Measurements from ENCODE around the gene ABAT.
"Not testable (repeated sequence)": the region's sequence is repeated elsewhere in the genome, so short reads cannot be mapped to it uniquely, and the experiment has no call there.

The ABAT gene

DNA sequence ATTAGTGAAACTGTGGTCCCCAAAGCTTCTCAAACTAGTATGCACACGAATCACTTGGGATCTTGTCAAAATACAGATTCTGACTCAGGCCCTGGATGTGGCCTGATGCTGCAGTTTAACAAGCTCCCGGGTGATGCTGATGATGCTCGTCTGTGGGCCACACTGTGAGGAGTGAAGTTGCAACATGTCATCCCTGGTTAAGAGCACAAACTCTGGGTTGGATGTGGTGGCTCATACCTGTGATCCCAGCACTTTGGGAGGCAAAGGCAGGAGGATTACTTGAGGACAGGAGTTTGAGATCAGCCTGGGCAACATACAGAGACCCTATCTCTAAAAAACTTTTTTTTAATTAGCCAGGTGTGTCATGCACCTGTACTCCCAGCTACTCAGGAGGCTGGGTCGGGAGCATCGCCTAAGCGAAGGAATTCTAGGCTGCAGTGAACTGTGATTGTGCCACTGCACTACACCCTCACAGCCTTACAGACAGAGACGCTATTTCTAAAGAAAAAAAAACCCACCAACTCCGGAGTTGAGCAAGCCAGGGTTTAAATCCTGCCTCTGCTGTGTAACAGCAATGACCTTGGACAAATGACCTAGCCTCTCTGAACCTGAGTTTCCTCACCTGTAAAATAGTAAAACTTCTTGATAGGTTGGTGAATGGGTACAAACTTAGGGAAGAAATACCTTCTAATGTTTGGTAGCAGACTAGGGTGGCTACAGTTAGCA lies 24.4 kb upstream of the ABAT start:
- no peak for DNase-seq

DNA sequence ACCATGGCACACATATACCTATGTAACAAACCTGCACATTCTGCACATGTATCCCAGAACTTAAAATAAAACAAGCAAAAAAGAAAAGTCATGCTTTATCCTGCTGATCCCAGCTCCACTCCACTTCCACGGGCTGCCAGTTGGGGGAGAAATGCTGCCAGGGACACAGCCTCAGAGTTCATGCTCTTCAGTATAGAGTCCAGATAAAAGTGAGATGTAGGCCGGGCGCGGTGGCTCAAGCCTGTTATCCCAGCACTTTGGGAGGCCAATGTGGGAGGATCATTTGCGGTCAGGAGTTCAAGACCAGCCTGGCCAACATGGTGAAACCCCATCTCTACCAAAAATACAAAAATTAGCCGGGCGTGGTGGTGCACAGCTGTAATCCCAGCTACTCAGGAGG lies 22.5 kb upstream of the ABAT start:
- not testable (repeated sequence) for DNase-seq

GRCh38 chr16:8655184-8655717 lies 19.2 kb upstream of the ABAT start:
- DNase-seq, result no peak

- DNase-seq, result no peak
Observed at GRCh38 chr16:8656376-8656775, 18.0 kb upstream of the ABAT start.

DNA sequence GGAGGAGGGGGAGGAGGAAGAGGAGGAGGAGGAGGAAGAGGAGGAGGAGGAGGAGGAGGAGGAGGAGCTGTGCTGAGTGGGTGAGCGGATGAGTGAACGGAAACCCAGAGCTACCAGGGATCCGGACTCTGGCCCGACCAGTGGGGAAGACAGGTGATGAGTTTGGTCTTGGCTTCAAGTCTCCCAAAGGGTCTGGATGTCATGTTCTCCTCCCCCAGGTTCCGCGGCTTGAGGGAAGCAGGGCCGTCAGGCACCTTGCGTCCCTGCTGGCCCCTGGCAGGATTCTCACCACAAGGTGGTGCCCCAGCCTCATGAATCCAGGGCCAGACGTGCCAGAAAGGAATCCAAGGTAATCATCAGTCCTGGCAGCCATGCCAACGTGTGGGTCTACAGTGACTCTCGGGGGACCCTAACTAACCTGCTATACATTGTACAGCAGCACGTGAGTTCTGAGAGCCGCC lies 13.5 kb upstream of the ABAT start:
- peak; percentile 85 for DNase-seq

GRCh38 chr16:8661703-8662102 lies 12.7 kb upstream of the ABAT start:
- no peak for DNase-seq

DNA sequence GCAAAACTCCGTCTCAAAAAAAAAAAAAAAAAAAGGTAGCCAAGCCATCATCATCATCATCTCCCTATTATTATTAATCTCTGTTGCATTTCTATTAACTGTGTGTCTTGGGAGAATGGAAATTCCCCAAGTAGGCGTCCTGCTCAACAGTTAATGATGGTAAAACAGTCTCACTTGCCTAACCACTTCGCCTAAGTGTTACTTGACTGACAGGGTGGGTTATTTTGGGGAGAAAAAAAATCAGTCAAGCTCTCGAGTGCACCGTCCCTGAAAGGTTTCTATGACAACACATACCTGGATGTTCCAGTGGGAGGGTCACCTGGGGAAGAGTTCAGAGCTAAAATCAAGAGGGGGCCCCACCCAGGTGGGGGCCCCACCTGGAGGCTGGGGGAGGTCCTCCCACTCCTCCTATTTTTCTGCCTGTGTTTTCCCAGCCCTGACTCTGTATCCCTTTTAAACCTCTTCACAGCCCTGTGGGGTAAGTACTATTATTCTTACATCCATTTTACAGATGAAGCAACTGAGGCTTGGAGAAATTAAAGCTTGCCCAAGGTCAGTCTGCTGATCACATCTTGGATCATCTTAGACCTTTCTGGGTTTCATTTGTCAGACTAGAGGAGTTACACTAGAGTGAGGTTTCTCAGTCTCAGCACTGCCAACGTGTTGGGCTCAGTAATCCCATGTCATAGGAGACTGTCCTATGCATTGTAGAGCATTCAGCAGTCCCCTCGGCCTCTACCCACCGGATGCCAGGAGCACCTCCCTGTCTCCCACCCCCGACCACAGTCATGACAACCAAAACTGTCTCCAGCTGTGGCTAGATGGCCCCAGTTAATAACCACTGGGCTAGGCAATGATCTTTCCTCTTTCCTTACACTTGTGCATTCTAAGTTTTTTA lies 11.0 kb upstream of the ABAT start:
- no peak for DNase-seq

- no peak for DNase-seq
Observed at GRCh38 chr16:8665529-8665928, 8.9 kb upstream of the ABAT start.

DNA sequence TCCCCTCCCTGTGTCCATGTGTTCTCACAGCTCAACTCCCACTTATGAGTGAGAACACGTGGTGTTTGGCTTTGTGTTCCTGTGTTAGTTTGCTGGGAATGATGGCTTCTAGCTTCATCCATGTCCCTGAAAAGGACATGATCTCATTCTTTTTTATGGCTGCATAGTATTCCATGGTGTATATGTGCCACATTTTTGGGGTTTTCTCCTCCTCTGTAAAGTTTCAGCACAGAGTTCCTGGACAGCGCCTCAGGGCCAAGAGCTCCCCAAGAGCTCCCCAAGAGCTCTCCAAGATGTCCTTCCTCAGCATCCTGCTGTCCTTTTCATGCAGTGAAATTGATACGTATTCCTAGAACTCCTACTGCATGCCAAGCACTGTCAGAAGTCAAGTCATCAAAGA lies 6.9 kb upstream of the ABAT start:
- DNase-seq, result no peak

- DNase-seq, result peak; percentile 55
Observed at GRCh38 chr16:8668113-8668512, 6.3 kb upstream of the ABAT start.

- DNase-seq, result no peak
Observed at GRCh38 chr16:8669481-8669880, 4.9 kb upstream of the ABAT start.

DNA sequence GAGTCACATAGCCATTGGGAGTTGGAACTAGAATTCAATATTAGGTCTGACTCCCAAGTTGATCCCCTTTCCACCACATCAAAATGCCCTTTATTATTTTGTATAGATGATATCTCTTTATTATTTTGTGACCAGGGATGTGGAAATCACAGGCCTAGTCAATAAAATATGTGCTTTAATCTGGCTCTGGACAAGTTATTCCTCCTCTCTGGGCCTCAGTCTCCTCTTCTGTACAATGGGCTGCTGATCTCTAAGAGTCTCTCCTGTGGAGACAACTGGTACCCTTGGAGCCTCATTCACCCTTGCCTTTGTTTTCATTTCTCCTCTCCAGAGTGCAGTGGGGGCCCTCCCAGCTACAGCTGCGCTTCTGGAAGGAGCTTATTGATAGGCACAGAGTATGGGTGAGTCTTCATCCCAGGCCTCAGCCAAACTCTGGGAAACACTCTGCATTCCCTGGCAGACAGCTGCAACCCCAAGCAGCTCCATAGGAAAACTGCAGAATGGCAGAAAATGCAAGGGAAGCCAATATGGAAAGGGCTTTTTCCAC lies 4.3 kb upstream of the ABAT start:
- no peak for DNase-seq

DNA sequence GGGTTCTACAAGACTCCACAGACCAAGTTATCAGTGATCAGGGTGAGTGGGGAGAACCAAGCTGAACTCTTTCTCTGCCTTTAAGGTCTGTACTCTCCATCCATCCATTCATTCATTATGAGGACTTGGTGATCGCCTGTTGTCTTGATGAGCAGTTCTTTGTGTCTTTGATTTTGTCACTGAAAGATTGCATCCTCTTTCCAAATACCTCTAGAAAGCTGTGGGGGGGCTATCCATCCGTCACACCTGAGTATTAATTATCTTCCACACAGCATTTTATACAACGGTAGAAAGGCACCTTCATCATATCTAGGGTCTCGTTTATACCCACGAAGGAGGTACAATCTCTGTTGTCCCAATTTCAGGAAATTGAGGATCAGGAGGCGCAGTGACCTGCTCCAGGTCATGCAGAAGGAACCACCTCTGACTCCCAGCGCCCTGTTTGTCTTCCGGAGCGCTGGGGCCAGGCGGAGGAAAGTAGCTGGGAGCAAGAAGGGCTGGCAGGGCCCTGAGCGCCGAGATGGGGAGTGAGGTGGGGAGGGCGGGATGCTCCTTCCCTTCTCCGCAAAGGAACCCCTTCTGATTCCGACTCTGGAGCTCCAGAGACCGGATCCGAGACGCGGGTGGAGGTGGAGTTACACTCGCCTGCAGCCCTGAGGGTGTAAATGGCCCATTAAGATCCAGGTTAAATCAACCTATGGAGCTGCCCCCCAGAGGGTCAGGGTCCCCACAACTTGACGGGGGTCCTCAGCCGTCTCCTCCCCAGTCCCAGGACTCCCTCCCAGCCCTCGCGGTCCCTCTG lies 605 bp upstream of the ABAT start:
- peak; percentile 62 for DNase-seq

DNA sequence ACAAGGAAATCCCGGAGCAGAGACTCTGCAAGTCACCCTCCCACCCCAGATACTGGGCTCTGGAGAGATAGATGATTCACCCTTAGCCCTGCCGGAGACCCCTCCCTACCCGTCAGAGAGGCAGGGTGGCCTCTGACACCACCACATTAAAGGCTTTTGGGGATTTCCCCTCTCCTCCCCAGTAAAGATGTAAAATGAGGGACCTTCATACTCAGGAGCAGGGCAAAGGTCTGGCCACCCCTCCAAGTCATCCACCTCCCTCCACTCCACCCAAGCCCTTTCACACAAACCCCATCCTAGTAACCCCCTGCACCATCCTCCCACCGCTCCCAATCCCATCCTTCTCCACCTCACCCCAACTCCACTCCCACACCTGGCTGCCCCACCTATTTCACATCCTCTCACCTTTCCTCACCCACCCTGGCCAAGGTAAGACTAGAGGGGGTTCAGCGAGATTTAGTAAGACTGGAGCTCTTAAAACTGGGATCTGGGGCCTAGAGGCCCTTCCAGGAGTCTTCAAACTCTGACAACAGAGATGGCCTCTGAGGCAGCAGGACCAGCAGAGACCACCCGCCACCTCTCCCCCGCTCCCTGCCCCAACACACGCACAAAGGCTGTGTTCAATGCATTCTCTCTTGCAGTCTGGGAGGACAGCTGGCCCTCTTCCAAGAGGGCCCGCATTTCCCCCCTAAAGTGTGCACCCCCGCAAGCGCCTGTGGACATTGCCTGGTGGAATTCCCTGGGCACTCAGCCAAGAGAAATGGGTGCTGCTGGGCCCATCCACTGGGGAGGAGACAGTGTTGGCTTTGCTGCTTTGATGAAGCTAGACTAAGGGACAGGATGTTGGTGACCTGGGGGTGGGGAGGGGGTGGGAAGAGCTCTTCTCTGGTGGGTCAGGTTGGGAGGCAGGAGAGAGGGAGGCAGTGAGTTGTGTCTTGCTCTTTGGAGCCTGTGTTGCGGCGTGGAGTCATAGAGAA lies 1.1 kb downstream of the ABAT start:
- DNase-seq, result no peak

DNA sequence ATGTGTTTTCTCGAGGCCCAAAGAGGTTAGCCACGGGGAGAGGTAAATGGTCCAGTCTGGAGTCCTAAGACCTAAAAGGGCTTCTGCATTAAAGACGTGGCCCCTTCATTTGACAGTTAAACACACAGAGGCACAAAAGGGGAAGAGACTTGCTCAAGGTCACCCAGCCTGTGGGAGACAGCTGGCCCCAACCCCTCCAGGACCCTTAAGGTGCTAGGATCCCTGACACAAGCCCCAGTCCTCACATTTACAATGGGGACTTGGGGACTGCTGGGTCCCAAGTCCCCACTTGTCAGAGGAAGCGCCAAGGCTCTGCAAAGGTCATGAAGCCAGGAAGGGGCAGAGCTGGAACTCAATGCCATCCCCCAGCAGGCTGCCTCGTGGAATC lies 1.7 kb downstream of the ABAT start:
- no peak for DNase-seq

- no peak for DNase-seq
Observed at GRCh38 chr16:8676737-8677375, 2.4 kb downstream of the ABAT start.

- DNase-seq, result no peak
Observed at GRCh38 chr16:8677481-8677880, 3.1 kb downstream of the ABAT start.

DNA sequence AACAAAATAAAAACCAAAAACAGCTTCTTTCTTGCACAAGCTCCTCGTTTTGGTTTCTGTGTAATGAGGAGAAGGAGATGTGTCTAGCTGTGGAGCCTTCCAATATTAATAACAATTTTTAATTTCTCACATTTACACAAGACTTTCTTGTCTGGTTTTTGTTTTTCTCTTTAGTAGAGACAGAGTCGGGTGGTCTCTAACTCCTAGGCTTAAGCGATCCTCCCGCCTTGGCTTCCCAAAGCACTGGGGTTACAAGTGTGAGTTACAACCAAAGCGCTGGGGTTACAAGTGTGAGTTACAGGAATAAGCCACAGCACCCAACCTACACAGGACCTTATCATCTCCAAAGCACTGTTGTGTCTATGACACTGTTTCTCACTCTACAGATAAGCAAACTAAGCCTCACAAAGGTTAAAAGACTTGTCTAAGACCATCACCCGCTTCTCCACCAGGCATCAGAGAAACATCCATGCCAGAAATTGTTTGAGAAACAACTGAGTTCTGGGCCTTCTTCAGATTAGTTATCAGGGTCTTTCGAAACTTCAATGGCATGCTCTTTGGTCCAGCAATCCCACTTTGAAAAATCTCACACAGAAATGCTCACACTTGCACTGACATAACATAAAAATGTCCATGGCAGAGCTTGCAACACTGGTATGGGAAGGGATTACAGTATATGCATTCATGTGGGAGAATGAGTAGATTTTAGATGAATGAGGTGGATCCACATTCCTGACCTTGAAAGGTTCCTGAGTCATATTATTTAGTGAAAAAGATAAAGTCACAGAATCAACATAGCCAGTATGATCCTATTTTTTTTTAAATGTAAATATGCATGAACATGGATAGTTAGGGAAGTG lies 3.9 kb downstream of the ABAT start:
- DNase-seq, result no peak

DNA sequence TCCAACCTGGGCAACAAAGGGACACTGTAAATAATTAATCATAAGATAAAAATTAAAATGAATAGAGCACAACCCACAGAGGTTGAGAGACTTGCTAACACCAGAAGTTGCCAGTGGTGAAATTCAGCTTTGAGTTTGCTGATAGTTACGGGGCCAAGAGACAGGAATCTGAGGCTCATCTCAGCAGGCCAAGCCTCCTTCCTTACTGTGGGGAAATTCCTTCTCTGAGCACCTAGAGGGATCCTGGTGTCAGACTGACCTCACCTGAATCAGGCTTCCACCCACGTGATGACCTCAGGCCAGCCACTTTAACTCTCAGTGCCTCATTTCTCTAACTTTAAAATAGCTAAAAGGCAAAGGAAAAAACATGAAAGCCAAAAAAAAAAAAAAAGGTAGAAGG lies 4.7 kb downstream of the ABAT start:
- DNase-seq, result no peak
